ENCODE measurements around the gene PPM1J.

GRCh38 chr1:112748396-112748795 is 33.3 kb upstream of the PPM1J start:
- no peak for TF ChIP-seq CTCF (IDR thresholded peaks at IDR 0.05)
- no peak for TF ChIP-seq POLR2A (IDR thresholded peaks at IDR 0.05)

Measured in lower leg skin (tissue), 3 donors.